ENCODE results near the gene GPC6. TPM values are rescaled to one million over a fixed set of nuclear protein-coding genes. Genes with fewer than 3 reads are reported as not detected.
"Not testable (repeated sequence)": the region's sequence is repeated elsewhere in the genome, so short reads cannot be mapped to it uniquely, and the experiment has no call there.

Gene GPC6
- total and polyA plus RNA-seq, 2 donors (not counting 3 experiments of a cell fraction or from before 2014, with no cell fraction given): 0.01 TPM; not detected in 1

- no peaks in the 10 kb centered on the region for H3K9me1 ChIP-seq (replicated peaks; ENCODE audit: control insufficient read depth, extremely low read depth, insufficient read depth, low read length)
- no peak overlapping the region for H3K27ac ChIP-seq (ENCODE audit: insufficient read depth, low read depth, low read length)
- no peak overlapping the region for H3K4me3 ChIP-seq (replicated peaks in 1 of 3; ENCODE audit: insufficient read depth in 1 of 3, low read depth in 1 of 3, low read length in 3 of 3)
- TF ChIP-seq CTCF (IDR thresholded peaks at IDR 0.05; ENCODE audit: extremely low read depth in 1 of 2, insufficient read depth in 1 of 2, low read depth in 1 of 2, low read length in 2 of 2) (no peak), EZH2 (IDR thresholded peaks at IDR 0.05; ENCODE audit: borderline replicate concordance, low read depth, low read length, severe bottlenecking) (no peak), FOS (IDR thresholded peaks at IDR 0.05; ENCODE audit: borderline replicate concordance, insufficient read depth, low read length) (no peak), MYC (IDR thresholded peaks at IDR 0.05; ENCODE audit: low read depth, low read length) (no peak)
- no peak overlapping the region for H2AFZ ChIP-seq (ENCODE audit: low read depth, low read length)
- no peaks in the 10 kb centered on the region for H3K27me3 ChIP-seq (ENCODE audit: control insufficient read depth in 2 of 2, insufficient read depth in 2 of 2, low read length in 2 of 2)
- H3K4me2 ChIP-seq (ENCODE audit: insufficient read depth, low read length): no peak overlapping the region
- dilution Hi-C loops (cut with MboI; ENCODE audit: extremely low pct_ligation_motif_present, low sequenced_read_pairs) (no loop called here), intact Hi-C loops (cut with micrococcal nuclease) (no loop called here)
- no peak overlapping the region for H3K9ac ChIP-seq (replicated peaks; ENCODE audit: extremely low read depth, insufficient read depth, low read length)
- DNase-seq (ENCODE audit: low read depth, low spot score): no peak
- no peaks in the 10 kb centered on the region for H3K4me1 ChIP-seq (ENCODE audit: control insufficient read depth, extremely low read depth, insufficient read depth, low read length)
- H3K36me3 ChIP-seq (ENCODE audit: control insufficient read depth in 2 of 2, extremely low read depth in 1 of 2, insufficient read depth in 2 of 2, low read length in 2 of 2): no peaks in the 10 kb centered on the region
- BruUV-seq (replicated peaks): no TSS peak
- no peaks in the 10 kb centered on the region for H4K20me1 ChIP-seq (replicated peaks; ENCODE audit: control insufficient read depth, extremely low read depth, insufficient read depth, low read length)
- no peak for FAIRE-seq
- H3K79me2 ChIP-seq (ENCODE audit: control insufficient read depth, insufficient read depth, low read length): no peaks in the 10 kb centered on the region
- CTCF ChIA-PET: no interaction called here
- POLR2A ChIA-PET: no interaction called here
- peaks cover 2% of the 10 kb centered on the region for H3K9me3 ChIP-seq (replicated peaks; ENCODE audit: control insufficient read depth, insufficient read depth, low read length)
These were observed 254.0 kb downstream of the GPC6 start for GRCh38 chr13:93480553-93481106.

- intact Hi-C loops (cut with micrococcal nuclease); H2AFZ ChIP-seq (ENCODE audit: low read depth, low read length); CTCF ChIA-PET; BruUV-seq (replicated peaks); H3K27me3 ChIP-seq (ENCODE audit: control insufficient read depth in 2 of 2, insufficient read depth in 2 of 2, low read length in 2 of 2); H3K4me2 ChIP-seq (ENCODE audit: insufficient read depth, low read length); H3K79me2 ChIP-seq (ENCODE audit: control insufficient read depth, insufficient read depth, low read length); dilution Hi-C loops (cut with MboI; ENCODE audit: extremely low pct_ligation_motif_present, low sequenced_read_pairs); H3K9me1 ChIP-seq (replicated peaks; ENCODE audit: control insufficient read depth, extremely low read depth, insufficient read depth, low read length); POLR2A ChIA-PET; FAIRE-seq; H3K9me3 ChIP-seq (replicated peaks; ENCODE audit: control insufficient read depth, insufficient read depth, low read length); H3K36me3 ChIP-seq (ENCODE audit: control insufficient read depth in 2 of 2, extremely low read depth in 1 of 2, insufficient read depth in 2 of 2, low read length in 2 of 2); H3K4me1 ChIP-seq (ENCODE audit: control insufficient read depth, extremely low read depth, insufficient read depth, low read length); H3K4me3 ChIP-seq (replicated peaks in 1 of 3; ENCODE audit: insufficient read depth in 1 of 3, low read depth in 1 of 3, low read length in 3 of 3); DNase-seq (ENCODE audit: low read depth, low spot score); H3K27ac ChIP-seq (ENCODE audit: insufficient read depth, low read depth, low read length); H3K9ac ChIP-seq (replicated peaks; ENCODE audit: extremely low read depth, insufficient read depth, low read length); H4K20me1 ChIP-seq (replicated peaks; ENCODE audit: control insufficient read depth, extremely low read depth, insufficient read depth, low read length): not testable (repeated sequence)
These were observed 269.5 kb downstream of the GPC6 start for GRCh38 chr13:93496117-93496516.

All from endothelial cell of umbilical vein (primary cell).